ENCODE data around the gene CENPX.

DNA sequence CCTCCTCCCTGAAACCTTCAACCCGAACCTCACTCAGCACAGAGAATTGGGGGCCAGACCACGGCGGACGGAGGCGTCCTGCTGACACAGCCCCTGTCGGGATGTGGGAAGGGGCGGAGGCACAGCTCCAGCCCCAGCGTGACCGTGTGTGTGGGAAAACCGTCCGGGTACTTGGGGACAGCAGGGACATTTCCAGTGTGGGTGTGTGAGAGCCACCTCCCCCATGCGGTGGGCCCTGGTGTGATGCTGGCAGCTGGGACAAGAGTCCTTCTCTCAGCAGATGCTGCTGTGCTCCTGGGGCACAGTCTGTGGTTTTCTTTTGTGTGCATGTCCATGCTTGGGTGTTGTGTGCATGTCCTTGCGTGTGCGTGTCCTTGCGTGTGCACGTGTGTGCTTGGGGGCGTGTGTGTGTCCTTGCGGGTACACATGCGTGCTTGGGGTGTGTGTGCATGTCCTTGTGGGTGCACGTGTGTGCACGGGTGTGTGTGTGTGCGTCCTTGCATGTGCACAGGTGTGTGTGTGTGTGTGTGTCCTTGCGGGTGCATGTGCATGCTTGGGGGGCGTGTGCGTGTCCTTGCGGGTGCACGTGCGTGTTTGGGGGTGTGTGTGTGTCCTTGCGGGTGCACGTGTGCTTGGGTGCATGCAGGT lies 16.9 kb downstream of the CENPX start:
- TF ChIP-seq, protein P1, sequence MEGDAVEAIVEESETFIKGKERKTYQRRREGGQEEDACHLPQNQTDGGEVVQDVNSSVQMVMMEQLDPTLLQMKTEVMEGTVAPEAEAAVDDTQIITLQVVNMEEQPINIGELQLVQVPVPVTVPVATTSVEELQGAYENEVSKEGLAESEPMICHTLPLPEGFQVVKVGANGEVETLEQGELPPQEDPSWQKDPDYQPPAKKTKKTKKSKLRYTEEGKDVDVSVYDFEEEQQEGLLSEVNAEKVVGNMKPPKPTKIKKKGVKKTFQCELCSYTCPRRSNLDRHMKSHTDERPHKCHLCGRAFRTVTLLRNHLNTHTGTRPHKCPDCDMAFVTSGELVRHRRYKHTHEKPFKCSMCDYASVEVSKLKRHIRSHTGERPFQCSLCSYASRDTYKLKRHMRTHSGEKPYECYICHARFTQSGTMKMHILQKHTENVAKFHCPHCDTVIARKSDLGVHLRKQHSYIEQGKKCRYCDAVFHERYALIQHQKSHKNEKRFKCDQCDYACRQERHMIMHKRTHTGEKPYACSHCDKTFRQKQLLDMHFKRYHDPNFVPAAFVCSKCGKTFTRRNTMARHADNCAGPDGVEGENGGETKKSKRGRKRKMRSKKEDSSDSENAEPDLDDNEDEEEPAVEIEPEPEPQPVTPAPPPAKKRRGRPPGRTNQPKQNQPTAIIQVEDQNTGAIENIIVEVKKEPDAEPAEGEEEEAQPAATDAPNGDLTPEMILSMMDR (IDR thresholded peaks at IDR 0.05; ENCODE audit: low read depth, low read length, poor library complexity, severe bottlenecking): no peak
- TF ChIP-seq EZH2phosphoT487 (IDR thresholded peaks at IDR 0.05; ENCODE audit: borderline replicate concordance, low read length): no peak

Measured in DOHH2 (cell line).